Measurements from ENCODE around the gene CDH4.

GRCh38 chr20:61605283-61605682 is 353.2 kb downstream of the CDH4 start:
- TF ChIP-seq CTCF (IDR thresholded peaks at IDR 0.05): no peak
- no peak for TF ChIP-seq POLR2A (IDR thresholded peaks at IDR 0.05)
